ENCODE data around the gene ARF4. TPM values are rescaled to one million over a fixed set of nuclear protein-coding genes. Genes with fewer than 3 reads are reported as not detected.

Gene ARF4
- total RNA-seq, 4 donors from 2014 or later = 53.7 to 96.9 (median 83.9) TPM

GRCh38 chr3:57583544-57583943 is 13.6 kb downstream of the ARF4 start:
- TF ChIP-seq POLR2A (IDR thresholded peaks at IDR 0.05) (no peak), CTCF (IDR thresholded peaks at IDR 0.05) (no peak), EP300 (IDR thresholded peaks at IDR 0.05) (no peak)
- peaks cover 0 to 55% (median 2%) of the 10 kb centered on the region in 4 donors for H3K4me1 ChIP-seq
- H3K36me3 ChIP-seq = peaks cover 0 to 27% (median 0%) of the 10 kb centered on the region in 3 donors

GRCh38 chr3:57582474-57583168 is 14.5 kb downstream of the ARF4 start:
- H3K27me3 ChIP-seq = no peaks in the 10 kb centered on the region
- 90 to 98% methylated on average over 7 of the region's 7 CpGs for WGBS, 2 donors
- H3K4me3 ChIP-seq = no peak overlapping the region
- H3K27ac ChIP-seq = no peak overlapping the region
- DNase-seq (ENCODE audit: low spot score in 2 of 2) = no peak
- TF ChIP-seq EP300 (IDR thresholded peaks at IDR 0.05) (no peak), POLR2A (IDR thresholded peaks at IDR 0.05) (no peak), CTCF (IDR thresholded peaks at IDR 0.05) (no peak)
- peaks cover 0 to 54% (median under 1%) of the 10 kb centered on the region in 4 donors for H3K4me1 ChIP-seq
- no peaks in the 10 kb centered on the region for H3K9me3 ChIP-seq
- H3K36me3 ChIP-seq = peaks cover 0 to 37% (median 0%) of the 10 kb centered on the region in 3 donors

More at GRCh38 chr3:57583544-57583943, 13.6 kb downstream of the ARF4 start:
- Histone ChIP-seq H3K27me3 (no peaks in the 10 kb centered on the region), H3K27ac (no peak overlapping the region), H3K4me3 (no peak overlapping the region), H3K9me3 (no peaks in the 10 kb centered on the region)
- 82 to 84% methylated on average over 2 of the region's 2 CpGs for WGBS, 2 donors
- no peak for DNase-seq (ENCODE audit: low spot score in 2 of 2)

GRCh38 chr3:57577801-57578200 is 19.3 kb downstream of the ARF4 start:
- peaks cover 2 to 62% (median 17%) of the 10 kb centered on the region in 3 donors for H3K36me3 ChIP-seq
- no peak for DNase-seq (ENCODE audit: low spot score in 2 of 2)
- TF ChIP-seq EP300 (IDR thresholded peaks at IDR 0.05) = no peak
- no peak for TF ChIP-seq CTCF (IDR thresholded peaks at IDR 0.05)
- no peak for TF ChIP-seq POLR2A (IDR thresholded peaks at IDR 0.05)
- H3K27me3 ChIP-seq = no peaks in the 10 kb centered on the region
- H3K27ac ChIP-seq = no peak overlapping the region
- WGBS, 2 donors = 91% methylated on average over 9 of the region's 9 CpGs
- H3K4me3 ChIP-seq = no peak overlapping the region
- H3K4me1 ChIP-seq = peaks cover 0 to 37% (median 9%) of the 10 kb centered on the region in 4 donors
- no peaks in the 10 kb centered on the region for H3K9me3 ChIP-seq

GRCh38 chr3:57575966-57576626 is 21.0 kb downstream of the ARF4 start:
- 45 to 50% methylated on average over 3 of the region's 3 CpGs for WGBS, 2 donors
- peaks cover 2 to 60% (median 17%) of the 10 kb centered on the region in 3 donors for H3K36me3 ChIP-seq
- no peaks in the 10 kb centered on the region for H3K9me3 ChIP-seq
- peaks cover 0 to 34% (median 9%) of the 10 kb centered on the region in 4 donors for H3K4me1 ChIP-seq
- no peaks in the 10 kb centered on the region for H3K27me3 ChIP-seq
- DNase-seq (ENCODE audit: low spot score in 2 of 2) = no peak
- TF ChIP-seq POLR2A (IDR thresholded peaks at IDR 0.05) (no peak), CTCF (IDR thresholded peaks at IDR 0.05) (no peak)
- peak overlapping the region in 1 of 4 donors; percentile 80 for H3K27ac ChIP-seq
- H3K4me3 ChIP-seq = no peak overlapping the region

- H3K27ac ChIP-seq = no peak overlapping the region
- DNase-seq (ENCODE audit: low spot score in 2 of 2) = no peak
- H3K9me3 ChIP-seq = no peaks in the 10 kb centered on the region
- TF ChIP-seq CTCF (IDR thresholded peaks at IDR 0.05) (no peak), EP300 (IDR thresholded peaks at IDR 0.05) (no peak), POLR2A (IDR thresholded peaks at IDR 0.05) (no peak)
- peaks cover 2 to 64% (median 17%) of the 10 kb centered on the region in 3 donors for H3K36me3 ChIP-seq
- no peaks in the 10 kb centered on the region for H3K27me3 ChIP-seq
- peaks cover 0 to 16% (median 6%) of the 10 kb centered on the region in 4 donors for H3K4me1 ChIP-seq
- 81 to 84% methylated on average over 3 of the region's 3 CpGs for WGBS, 2 donors
- H3K4me3 ChIP-seq = no peak overlapping the region
These were observed 25.0 kb downstream of the ARF4 start for GRCh38 chr3:57572096-57572495.
